Fibroblast of lung (primary cell): ENCODE data around the gene ASRGL1.

Experiments
- CTCF ChIP-seq, 2 donors: IDR thresholded peaks in 1 of 2; conservative IDR thresholded peaks in 1 of 2; 1 replicate in 1 of 2; 2 replicates in 1 of 2; pipeline ENCODE4 v1.5.1; 2011 to 2012; ENCODE audit warnings: low read length in 2 of 2, control low read depth in 1 of 2, inconsistent platforms in 1 of 2, low read depth in 1 of 2, mild to moderate bottlenecking in 1 of 2
- EZH2 ChIP-seq: IDR thresholded peaks from 2 replicates; pipeline ENCODE4 v1.5.1; 2012; ENCODE audit warnings: low read length, control low read depth, mild to moderate bottlenecking; ENCODE audit errors: missing control alignments

DNA sequence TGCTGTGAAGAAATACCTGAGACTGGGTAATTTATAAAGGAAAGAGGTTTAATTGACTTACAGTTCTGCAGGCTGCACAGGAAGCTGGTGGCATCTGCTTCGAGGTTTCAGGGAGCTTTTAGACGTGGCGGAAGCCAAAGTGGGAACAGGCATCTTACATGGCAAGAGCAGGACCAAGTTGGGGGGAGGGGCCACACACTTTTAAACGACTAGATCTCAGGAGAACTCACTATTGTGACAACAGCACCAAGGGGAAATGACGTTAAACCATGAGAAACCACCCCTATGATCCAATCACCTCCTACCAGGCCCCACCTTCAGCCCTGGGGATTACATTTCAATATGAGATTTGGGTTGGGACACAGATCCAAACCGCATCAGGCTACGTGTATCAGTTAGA, 27.3 kb upstream of the ASRGL1 start:
- TF ChIP-seq CTCF (conservative IDR thresholded peaks at IDR 0.05 in 1 of 2, IDR thresholded peaks at IDR 0.05 in 1 of 2; ENCODE audit: low read depth in 1 of 2, low read length in 2 of 2) (no peak), EZH2 (no peak)
